Sigmoid colon (tissue), 4 donors: ENCODE data around the gene MYMX.

Experiments
- CTCF ChIP-seq, 4 experiments: fragments of 450-650 bp in 3 of 4; fragments of 200-600 bp in 1 of 4; IDR thresholded peaks; one replicate each; pipeline ENCODE4 v1.5.1; 2016 to 2019; ENCODE audit warnings: antibody characterized with exemption in 4 of 4, mild to moderate bottlenecking in 3 of 4, moderate library complexity in 2 of 4
- POLR2A ChIP-seq, 2 donors: fragments of 450-650 bp; IDR thresholded peaks; one replicate each; pipeline ENCODE4 v1.6.1; 2016; ENCODE audit warnings: antibody characterized with exemption in 2 of 2, mild to moderate bottlenecking in 2 of 2, moderate library complexity in 2 of 2
- POLR2AphosphoS5 ChIP-seq, 4 donors: sonication (generic); formaldehyde crosslinking; IDR thresholded peaks; one replicate each; pipeline ENCODE4 v1.6.1; 2017; ENCODE audit warnings: antibody characterized with exemption in 4 of 4

- TF ChIP-seq CTCF (IDR thresholded peaks at IDR 0.05) (no peak), POLR2A (IDR thresholded peaks at IDR 0.05) (no peak), POLR2AphosphoS5 (IDR thresholded peaks at IDR 0.05) (no peak)
Observed at GRCh38 chr6:44198684-44199083, 18.0 kb upstream of the MYMX start.
